GM12801 (cell line): ENCODE measurements around the gene DGKD.

Experiments used
- TF ChIP-seq, protein P1 (sequence below): IDR thresholded peaks from one replicate; pipeline ENCODE4 v1.5.1; 2011; ENCODE audit warnings: control low read depth; ENCODE audit not compliant: insufficient read length; ENCODE audit errors: extremely low read depth

DGKD gene

DNA sequence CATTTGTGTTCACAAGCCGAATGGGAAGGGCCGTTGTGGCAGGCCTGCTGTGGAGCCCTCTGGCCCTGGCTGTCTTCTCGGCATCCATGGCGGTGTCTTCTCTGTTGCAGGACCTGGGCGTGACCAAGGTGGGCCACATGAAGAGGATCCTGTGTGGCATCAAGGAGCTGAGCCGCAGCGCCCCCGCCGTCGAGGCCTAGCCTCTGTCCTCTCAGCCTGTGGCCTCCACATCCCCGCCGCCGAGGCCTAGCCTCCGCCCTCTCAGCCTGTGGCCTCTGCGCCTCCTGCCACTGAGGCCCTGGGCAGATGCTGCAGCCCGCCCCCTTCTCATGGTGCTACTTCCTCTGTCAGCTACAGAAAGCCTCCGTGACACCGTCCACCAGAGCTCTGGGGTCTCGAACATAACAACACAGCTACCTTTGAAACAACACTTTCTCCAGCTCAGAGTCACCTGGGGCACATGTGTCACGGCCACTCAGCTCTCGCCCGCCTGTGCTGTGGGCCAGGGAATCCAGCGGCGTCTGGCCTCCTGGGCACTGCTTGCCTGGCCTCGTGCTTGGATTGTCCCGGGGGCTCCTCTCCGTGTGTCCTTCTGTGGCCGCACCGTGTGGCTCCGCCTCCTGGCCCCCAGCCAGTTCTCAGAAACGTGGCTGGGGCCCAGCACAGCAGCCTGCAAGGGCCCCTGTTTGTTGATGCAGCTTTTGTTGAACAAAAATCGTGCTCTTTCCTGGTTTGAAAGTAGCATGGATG is 115.1 kb downstream of the DGKD start:
- TF ChIP-seq, protein P1, sequence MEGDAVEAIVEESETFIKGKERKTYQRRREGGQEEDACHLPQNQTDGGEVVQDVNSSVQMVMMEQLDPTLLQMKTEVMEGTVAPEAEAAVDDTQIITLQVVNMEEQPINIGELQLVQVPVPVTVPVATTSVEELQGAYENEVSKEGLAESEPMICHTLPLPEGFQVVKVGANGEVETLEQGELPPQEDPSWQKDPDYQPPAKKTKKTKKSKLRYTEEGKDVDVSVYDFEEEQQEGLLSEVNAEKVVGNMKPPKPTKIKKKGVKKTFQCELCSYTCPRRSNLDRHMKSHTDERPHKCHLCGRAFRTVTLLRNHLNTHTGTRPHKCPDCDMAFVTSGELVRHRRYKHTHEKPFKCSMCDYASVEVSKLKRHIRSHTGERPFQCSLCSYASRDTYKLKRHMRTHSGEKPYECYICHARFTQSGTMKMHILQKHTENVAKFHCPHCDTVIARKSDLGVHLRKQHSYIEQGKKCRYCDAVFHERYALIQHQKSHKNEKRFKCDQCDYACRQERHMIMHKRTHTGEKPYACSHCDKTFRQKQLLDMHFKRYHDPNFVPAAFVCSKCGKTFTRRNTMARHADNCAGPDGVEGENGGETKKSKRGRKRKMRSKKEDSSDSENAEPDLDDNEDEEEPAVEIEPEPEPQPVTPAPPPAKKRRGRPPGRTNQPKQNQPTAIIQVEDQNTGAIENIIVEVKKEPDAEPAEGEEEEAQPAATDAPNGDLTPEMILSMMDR: no peak

DNA sequence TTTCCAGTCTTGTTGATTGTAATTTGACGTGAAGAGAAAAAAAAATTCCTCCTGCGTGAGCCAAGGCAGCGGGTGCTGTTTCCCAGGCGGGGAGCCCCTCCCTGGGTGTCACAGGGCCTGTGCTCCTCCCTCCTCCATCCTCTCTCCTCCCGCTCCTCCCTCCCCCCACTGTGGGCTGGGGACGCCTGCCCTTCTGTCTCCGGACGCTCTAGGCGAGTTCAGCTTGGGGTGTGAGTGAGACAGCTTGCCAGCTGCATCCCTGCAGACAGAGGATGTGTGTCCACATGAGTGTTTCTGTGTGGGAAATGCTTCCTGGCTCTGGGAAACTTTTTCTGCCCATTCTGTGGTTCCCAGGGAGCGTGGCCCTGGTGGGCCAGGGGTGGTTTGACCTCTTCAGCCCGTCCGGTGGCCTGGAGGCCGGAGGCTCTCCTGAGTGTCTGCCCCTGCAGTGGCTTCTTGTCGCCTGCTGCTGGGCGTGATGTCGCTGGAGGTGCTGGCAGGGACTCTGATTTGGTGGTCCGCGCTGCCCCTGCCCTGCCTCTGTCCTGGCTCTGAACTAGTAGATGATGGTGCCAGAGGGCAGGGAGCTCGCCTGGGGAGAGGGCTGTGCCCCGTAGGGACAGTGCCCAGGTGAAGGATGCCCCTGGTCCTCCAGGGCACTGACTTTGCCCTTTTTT is 115.9 kb downstream of the DGKD start:
- TF ChIP-seq, protein P1: no peak

DNA sequence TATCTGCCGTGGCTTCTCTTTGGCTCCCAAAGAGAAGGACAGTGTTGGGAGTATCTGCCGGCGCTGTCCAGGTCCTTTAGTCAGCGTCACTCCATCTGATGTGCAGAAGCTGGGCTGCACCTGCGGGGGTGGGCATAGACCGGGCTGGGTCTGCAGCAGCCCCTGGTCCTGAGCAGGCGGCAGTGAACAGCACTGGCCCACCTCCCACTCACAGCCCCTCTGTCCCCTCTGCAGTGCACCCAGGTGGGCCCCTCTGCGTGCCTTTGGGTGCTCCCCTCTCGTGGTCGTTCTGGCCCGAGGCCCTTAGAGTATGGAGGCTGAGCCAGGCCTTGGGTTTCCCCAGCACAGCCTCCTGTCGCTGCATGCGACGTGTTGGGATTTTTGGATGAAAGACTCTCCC is 116.5 kb downstream of the DGKD start:
- TF ChIP-seq, protein P1: no peak

DNA sequence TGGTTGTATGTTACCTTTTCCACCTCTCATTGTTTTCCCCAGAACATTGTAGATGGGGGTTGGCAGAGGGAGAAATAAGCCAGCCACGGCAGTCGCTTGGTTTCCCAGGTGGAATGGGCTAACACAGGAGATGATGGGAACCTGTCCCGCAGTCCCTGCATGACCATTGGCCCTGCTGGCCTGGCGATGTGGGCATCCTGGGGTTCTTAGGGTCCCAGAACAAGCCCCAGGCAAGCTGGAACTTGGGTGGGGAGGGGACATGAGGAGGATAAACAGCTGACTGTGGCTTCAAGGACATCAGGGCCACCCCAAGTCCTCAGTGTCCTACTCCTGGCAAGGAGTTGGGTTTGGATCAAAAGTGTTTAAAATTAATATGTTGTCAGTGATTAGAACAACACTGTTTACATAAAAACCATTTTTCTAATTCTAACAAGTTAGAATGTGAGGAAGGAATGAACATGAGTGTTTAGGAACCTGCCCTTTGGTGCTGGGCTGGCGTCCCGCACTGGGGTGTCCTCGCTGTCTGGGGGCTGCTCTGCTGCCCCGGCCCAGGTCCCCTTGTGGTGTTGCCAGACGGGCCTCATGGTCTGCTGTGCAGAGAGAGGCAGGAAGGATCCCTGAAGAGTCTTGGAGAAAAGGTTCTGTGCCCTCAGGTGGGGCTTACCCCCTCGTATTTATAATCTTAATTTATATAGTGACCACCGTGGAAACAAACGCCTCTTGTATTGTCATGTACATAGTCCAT is 117.2 kb downstream of the DGKD start:
- TF ChIP-seq, protein P1: no peak

DNA sequence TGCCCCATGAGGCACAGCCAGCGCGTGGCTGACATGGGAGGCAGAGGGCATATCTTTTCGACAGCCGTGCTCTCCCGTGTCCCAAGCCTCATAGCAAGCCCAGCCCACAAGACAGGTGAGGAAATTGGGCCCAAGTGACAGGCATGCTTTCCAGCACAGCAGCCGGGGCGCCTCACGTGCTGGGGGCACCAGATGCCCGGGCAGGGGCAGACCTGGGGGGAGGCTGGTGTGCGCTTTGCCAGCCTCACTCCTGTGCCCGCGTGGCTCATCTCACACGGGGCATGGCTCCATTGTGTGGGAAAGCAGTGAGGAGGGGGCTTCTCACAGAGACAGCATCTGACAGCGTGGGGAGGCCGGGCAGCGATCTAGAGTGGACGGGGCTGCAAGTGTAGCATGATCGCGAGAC is 119.1 kb downstream of the DGKD start:
- TF ChIP-seq, protein P1: no peak

DNA sequence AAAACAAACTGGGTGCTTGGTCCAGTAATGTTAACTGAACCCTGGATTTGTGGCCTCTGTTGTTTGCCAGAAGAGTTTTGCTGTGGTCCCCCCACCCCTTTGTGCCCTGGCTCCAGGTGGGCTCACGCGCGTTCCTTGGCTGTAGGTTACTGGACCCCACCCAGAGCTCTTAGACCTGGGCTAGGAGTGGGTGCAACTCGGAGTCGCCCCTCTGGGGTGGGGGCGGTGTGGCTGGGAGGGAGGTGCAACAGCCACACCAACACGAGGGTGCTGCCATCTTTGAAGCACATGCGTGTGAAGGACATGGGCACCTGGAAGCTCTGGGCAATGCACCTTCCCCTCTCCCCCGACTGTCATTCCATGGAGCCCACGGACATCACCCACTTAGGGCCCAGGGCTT is 119.6 kb downstream of the DGKD start:
- TF ChIP-seq, protein P1: no peak
